GM08714 (cell line): ENCODE data around the gene ZDHHC17.
"Not testable (repeated sequence)": the region's sequence is repeated elsewhere in the genome, so short reads cannot be mapped to it uniquely, and the experiment has no call there.

Experiments
- H3K4me3 ChIP-seq: fragments of 200-500 bp; sonication (Bioruptor generic); 2 replicates; pipeline ENCODE4 v1.5.1; 2014; ENCODE audit warnings: mild to moderate bottlenecking, low read length, inconsistent platforms
- ZNF274 ChIP-seq: IDR thresholded peaks from 2 replicates; pipeline ENCODE4 v1.6.1; 2012; ENCODE audit warnings: mild to moderate bottlenecking, low read depth, low read length

ZDHHC17 gene

DNA sequence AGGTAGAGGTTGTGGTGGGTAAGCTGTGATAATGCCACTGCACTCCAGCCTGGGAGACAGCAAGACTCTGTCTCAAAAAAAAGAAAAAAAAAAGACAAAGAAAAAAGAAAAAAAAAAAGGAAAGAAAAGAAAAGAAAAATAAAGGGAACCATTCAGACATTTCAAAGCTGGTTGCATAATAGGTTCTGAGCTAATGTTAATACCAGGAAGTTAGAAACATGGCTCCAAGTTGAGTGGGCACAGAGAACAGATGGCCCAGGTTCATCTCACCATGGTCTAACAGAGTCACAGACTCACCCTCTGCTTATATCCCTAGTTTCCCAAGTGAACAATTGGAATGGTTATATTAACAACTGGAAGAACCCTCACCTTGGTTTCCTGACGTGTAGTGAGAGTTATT is 17.4 kb upstream of the ZDHHC17 start:
- H3K4me3 ChIP-seq: no peak overlapping the region
- TF ChIP-seq ZNF274: no peak

DNA sequence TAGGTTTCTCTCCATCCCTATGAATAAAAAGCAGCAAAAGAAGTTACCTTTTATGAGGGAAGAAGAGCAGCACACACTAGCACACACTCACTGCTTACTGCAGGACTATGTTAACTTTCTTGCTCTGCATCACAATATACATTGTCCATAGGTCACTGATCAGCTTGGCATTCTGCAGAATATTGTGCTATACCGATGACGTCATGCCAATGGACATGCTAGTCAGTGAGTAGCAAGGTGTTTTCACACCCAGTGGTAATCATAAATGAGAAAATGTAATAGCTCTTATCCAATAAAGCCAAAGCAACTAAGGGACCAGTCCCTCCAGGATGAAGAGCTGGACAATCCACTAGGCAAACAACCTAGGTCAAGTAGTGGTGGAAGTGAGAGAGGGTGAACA is 16.7 kb upstream of the ZDHHC17 start:
- TF ChIP-seq ZNF274: no peak
- H3K4me3 ChIP-seq: no peak overlapping the region

DNA sequence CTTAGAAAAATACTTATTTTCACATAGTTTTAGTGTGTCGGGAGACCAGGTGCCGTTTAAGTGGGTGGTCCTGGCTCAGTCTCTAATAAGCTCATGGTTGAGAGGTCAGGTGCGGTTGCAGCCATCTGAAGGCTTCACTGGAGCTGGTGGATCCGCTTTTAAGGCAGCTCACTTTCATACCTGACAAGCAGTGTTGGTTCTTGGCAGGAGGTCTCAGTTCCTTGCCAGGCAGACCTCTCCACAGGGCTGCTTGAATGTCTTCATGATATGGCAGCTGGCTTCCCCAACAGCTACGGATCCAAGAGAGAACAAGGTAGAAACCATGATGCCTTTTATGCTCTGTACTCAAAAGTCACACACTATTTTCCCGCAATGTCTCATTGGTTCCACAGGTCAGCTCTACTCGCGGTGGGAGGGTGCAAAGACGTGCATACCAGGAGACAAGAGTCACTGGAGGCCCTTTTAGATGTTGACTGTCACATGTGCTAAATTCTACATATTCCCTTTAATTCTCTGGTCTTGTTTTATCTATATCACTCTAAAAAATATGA is 8.0 kb upstream of the ZDHHC17 start:
- H3K4me3 ChIP-seq: no peak overlapping the region
- no peak for TF ChIP-seq ZNF274

DNA sequence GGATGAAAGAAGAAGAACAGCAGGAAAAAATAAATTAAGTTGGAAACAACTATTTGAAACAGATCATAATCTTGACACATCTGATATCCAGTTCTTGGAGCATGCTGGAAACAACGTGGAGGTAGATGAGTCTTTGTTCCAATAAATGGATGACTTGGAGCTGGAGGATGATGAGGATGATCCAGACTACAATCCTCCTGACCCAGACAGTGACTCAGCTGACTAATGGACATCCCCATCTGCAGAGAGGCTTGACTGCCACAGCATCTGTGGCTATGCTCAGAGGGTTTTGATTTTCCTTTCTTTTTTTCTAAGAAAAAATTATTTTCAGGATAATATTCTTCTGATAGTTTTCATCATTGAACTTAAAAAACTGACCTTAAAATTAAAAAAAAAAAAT is 6.2 kb upstream of the ZDHHC17 start:
- H3K4me3 ChIP-seq: no peak overlapping the region

DNA sequence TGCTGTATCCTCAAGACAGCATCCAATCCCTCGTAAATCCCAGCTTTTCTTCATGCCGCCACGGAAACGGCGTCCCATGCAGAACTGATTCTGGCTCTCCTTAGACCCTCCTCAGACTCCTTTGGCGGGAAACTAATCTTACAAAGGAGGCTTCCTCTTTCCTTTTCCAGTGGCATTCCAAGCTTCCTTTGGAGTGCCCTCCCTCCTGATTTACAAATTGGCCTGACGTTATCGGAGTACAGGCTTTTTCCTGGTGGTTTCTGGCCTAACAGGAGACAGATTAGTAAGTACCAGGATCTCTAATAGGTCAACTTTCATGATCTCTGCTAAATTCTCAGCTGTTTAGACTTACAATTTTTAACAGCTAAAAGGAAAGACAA is 1.3 kb upstream of the ZDHHC17 start:
- no peak for TF ChIP-seq ZNF274
- H3K4me3 ChIP-seq: no peak overlapping the region

More for the DNA sequence above, 6.2 kb upstream of the ZDHHC17 start:
- TF ChIP-seq ZNF274: no peak

DNA sequence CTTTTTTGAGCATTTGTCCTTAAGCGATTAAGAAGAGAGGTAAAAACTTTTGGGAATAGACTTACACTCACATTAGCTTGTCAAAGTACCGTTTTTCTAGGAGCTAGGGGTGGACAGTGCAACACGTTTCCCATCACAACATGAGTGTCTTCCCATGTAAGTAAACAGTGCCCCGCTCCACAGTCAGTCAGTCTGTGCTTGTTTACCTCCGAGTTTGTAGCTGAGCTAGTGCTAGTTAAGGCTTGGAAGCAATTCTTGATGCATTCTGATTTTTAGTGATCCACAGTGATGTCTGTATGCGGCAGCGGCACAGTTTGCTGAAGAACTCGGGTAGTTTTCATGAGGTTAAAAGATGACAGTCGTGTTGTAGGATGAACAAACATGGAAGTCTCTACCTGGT is 941 bp downstream of the ZDHHC17 start:
- TF ChIP-seq ZNF274: no peak
- peak overlapping the region; percentile 91 for H3K4me3 ChIP-seq

DNA sequence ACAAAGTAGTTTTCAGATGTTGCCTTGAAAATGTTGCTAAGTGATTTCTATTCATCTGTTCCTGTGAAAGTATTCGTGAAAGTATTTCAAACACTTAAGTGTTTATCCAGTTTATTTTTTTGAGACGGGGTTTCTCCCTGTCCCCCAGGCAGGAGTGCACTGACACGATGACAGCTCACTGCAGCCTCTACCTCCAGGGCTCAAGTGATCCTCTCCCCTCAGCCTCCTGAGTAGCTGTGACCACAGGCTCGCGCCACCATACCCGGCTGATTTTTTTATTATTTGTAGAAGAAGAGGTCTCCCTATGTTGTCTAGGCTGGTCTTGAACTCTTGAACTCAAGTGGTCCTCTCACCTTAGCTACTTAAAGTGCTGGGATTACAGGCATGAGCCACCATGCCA is 1.7 kb downstream of the ZDHHC17 start:
- TF ChIP-seq ZNF274: no peak
- no peak overlapping the region; the same call in 1 of the 2 replicates for H3K4me3 ChIP-seq

DNA sequence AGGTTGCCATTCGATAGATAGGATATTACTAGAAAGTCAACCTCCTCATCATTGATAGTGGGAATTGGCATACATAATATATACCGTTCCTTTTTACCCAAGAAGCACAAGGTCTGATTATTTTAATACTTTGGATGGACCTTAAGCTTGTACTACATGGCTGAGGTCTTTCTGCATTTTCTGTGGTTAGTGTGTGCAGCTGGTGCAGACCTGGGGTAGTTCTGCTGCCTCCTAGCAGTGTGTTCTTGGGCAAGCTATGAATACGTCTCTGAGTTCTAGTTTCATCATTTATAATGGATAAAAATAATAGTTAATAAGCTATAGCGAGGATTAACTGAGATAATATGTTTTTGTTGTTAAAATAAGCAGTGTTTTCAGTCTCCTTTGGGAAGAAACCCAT is 2.2 kb downstream of the ZDHHC17 start:
- TF ChIP-seq ZNF274: no peak
- H3K4me3 ChIP-seq: no peak overlapping the region

DNA sequence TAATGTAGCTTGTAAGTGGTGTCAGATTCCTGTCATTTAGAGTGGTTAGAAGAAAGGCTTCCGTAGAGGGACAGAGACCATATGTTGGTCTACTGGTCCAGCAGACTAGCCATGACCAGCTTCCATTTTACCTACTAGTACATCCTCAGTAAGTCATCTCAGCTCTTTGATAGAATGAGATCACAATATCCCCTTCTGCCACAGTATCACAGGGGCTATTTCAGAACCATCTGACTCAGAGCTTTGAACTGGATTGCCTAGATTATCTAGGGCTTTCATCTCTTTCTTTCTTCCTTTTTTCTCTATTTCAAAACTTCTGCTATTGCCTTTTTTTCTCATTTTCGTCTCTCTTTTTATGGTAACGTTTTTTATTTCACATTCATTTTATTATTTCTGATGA is 4.7 kb downstream of the ZDHHC17 start:
- no peak for TF ChIP-seq ZNF274
- no peak overlapping the region for H3K4me3 ChIP-seq

DNA sequence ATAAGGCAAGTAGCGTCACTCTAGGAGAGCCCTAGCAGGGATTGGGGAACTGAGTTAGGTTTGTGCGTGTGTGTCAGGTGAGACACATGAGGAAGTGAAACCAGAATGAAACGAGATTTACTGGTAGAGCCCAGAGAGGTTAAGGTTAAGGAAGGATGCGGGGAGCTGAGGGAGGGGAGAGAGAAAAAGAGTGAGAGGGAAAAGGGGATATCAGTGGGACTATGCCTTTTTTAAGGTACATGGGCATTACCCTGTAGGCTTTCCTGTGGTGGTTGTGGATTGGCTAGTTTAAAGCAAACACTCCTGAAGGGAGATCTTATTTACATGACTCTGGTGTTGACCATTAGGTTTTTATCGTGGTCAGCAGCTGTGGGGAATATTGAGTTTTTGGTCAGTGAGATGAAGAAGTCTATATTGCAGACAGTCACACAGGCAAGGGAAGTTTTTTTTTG is 13.9 kb downstream of the ZDHHC17 start:
- TF ChIP-seq ZNF274: no peak
- H3K4me3 ChIP-seq: no peak overlapping the region

DNA sequence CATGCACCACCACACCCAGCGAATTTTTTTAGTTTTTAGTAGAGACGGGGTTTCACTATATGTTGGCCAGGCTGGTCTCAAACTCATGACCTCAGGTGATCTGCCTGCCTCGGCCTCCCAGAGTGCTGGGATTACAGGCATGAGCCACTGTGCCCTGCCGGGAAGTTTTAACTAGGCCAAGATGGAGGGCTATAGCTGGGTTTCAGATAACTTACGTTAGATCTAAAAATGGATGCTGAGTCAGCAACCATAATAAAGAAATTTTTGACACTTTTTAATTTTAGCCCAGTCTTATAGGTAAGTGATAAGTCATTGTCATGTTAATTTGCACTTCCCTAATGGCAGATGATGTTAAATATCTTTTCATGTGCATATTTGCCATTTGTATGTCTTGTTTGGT is 14.4 kb downstream of the ZDHHC17 start:
- TF ChIP-seq ZNF274: no peak
- H3K4me3 ChIP-seq: no peak overlapping the region

DNA sequence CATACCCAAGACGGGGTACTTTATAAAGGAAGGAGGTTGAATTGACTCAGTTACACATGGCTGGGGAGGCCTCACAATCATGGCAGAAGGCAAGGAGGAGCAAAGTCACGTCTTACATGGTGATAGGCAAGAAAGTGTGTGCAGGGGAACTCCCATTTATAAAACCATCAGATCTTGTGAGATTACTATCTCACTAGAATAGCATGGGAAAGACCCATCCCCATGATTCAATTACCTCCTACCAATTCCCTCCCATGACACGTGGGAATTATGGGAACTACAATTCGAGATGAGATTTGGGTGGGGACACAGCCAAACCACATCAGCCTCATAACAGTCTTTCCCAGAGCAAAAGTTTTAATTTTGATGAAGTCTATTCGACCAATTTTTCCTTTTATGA is 15.4 kb downstream of the ZDHHC17 start:
- not testable (repeated sequence) for H3K4me3 ChIP-seq

DNA sequence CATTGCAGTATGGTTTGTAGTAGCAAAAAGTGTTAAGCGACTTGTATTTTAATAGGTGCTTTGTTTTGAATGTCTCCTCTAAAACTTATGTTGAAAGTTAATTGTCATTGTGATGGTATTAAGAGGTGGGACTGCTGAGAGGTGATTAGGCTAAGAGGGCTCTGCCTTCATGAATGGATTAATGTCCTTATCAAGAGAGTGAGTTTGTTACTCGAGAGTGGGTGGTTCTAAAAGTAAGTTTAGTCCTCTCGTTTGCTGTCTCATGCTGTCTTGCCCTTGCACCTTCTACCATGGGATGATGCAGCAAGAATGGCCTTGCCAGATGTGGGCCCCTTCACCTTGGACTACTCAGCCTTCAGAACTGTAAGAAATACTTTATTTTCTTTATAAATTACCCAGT is 17.4 kb downstream of the ZDHHC17 start:
- TF ChIP-seq ZNF274: no peak
- no peak overlapping the region for H3K4me3 ChIP-seq

DNA sequence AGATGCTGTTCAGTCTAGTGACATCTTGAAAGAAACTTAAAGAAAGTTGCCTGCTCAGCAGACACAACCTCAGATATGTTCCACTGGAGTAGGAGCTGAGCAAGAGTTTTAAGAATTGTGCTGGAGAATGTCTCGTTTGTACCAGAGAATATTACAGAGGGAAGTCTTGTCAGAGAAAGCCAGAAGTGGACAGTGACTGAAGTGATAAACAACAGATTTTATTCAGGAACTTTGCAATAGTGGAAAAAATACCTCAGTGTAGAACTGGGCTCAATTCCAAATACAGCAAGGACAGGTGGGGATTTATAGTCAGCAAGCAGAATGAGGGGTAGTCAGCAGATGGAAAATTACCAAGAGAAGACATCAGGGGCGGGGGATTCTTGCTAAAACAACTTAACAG is 18.6 kb downstream of the ZDHHC17 start:
- TF ChIP-seq ZNF274: no peak
- H3K4me3 ChIP-seq: no peak overlapping the region

DNA sequence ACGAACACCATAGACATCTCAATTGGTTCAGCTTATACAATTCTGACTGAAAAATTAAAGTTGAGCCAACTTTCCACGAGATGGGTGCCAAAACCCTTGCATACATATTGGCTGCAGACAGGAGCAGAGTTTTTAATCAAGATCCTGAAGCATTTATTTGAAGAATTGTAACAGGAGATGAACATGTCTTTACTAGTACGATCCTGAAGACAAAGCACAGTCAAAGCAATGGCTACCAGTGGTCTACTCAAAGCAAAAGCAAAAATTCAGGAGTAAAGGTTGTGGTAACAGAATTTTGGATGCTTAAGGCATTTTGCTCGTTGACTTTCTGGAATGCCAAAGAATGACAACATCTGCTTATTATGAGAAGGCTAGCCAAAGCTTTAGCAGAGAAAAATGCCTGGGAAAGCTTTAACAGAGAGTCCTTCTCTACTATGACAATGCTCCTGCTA is 20.7 kb downstream of the ZDHHC17 start:
- H3K4me3 ChIP-seq: no peak overlapping the region
- no peak for TF ChIP-seq ZNF274

DNA sequence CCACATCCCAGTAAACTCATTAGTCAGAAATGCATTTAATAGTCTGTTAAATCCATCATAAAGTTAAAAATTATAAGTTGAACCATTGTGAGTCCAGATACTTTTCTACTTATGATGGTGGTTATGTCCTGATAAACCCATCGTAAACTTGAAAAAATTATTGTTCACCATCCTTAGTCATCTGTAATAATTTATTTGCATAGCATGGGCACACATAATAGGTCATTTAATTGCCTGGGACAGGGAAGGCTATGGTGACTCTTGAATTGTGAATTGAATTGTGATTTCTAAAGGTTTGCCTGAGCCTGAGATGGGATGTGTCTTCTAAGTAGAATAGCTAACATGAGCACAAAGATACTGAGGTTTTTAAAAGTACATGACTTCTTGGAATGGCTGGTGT is 21.5 kb downstream of the ZDHHC17 start:
- no peak overlapping the region for H3K4me3 ChIP-seq
- no peak for TF ChIP-seq ZNF274

DNA sequence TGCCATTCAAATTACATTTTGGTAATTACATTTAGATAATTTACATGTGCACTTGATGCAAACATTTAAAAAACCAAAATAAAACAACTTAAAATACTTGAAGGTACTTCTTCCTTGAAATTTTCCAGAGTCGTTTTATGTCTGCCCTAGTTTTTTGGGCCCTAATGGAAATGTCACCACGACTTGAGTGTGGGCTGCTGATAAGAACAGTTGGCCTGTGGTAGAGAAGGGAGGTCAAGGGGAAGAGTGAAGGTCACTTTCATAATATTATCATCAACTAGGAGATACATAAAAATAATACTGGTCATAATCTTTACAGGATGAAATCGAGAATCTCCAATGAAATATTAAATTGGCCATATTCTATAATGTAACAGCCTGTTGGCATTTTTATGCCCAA is 23.1 kb downstream of the ZDHHC17 start:
- TF ChIP-seq ZNF274: no peak
- H3K4me3 ChIP-seq: no peak overlapping the region

DNA sequence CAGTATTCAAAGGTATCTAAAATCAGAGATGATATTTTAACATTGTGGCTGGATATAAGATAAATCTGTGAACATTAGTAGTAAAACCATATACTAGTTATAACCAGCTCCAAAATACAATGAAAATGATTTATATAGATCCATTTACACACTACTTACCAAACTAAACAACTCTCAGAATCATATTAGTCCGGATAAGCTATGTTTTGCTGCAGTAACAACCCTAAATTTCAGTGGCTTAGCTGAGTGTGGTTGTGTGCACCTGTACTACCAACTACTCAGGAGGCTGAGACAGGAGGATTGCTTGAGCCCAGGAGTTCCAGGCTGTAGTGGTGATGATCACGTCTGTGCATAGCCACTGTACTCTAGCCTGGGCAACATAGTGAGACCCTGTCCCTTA is 23.8 kb downstream of the ZDHHC17 start:
- no peak for TF ChIP-seq ZNF274
- no peak overlapping the region for H3K4me3 ChIP-seq
